GM12878 (cell line): ENCODE measurements around the gene EIF2A. TPM values are rescaled to one million over a fixed set of nuclear protein-coding genes. Genes with fewer than 3 reads are reported as not detected.

Experiments used
- ATAC-seq: fragments of 200-7000 bp; cut with Tn5 transposase; 3 replicates; pipeline ENCODE4 v1.9.1; 2020; ENCODE audit warnings: mild to moderate bottlenecking, moderate library complexity
- BruUV-seq: library from RNA; stranded (reverse); fragments of 400-500 nt; replicated peaks from 2 replicates; lab custom pipeline; 2021; lab: Mats Ljungman, UMichigan
- CTCF ChIA-PET: fragments of 300-600 bp; sonication (Branson Sonifier 250); formaldehyde crosslinking; extraction: SDS; loops from one replicate; lab custom pipeline; 2021; ENCODE audit warnings: inconsistent platforms; lab: Yijun Ruan, JAX
- POLR2A ChIA-PET: fragments of 350-600 bp; formaldehyde crosslinking; extraction: SDS; loops from one replicate; lab custom pipeline; 2021; ENCODE audit warnings: inconsistent platforms; lab: Charles Lee
- RAD21 ChIA-PET: fragments of 300-600 bp; sonication (Branson Sonifier 250); formaldehyde crosslinking; loops from one replicate; lab custom pipeline; 2023; ENCODE audit warnings: antibody characterized with exemption; ENCODE audit not compliant: unreplicated experiment; lab: Charles Lee
- SMC1A ChIA-PET: fragments of 300-600 bp; sonication (Branson Sonifier 250); formaldehyde crosslinking; loops from one replicate; lab custom pipeline; 2023; ENCODE audit not compliant: unreplicated experiment, uncharacterized antibody; lab: Charles Lee
- DNase-seq: peaks from one replicate; pipeline ENCODE4 v3.0.0-alpha.2; 2011; ENCODE audit warnings: low read depth, low spot score
- FAIRE-seq: peaks from 3 replicates; lab custom pipeline; 2011; peaks lifted over from hg19 to GRCh38; lab: Jason Lieb, UNC
- H2AFZ ChIP-seq: 2 replicates; pipeline ENCODE4 v1.6.0; 2011; ENCODE audit warnings: low read depth, low read length, control low read depth; ENCODE audit not compliant: control insufficient read depth
- H3K27ac ChIP-seq: 2 replicates; pipeline ENCODE4 v1.5.1; 2011; ENCODE audit warnings: control low read depth; ENCODE audit not compliant: control insufficient read depth, insufficient read depth
- H3K27me3 ChIP-seq, 2 experiments: replicated peaks in 1 of 2; 2 replicates each; pipeline versions ENCODE4 v1.6.0 to v1.6.1; 2011; ENCODE audit warnings: low read length in 1 of 2; ENCODE audit not compliant: control insufficient read depth in 2 of 2, insufficient read depth in 2 of 2
- H3K36me3 ChIP-seq, 2 experiments: 2 replicates each; pipeline ENCODE4 v1.5.1; 2011; ENCODE audit warnings: low read length in 1 of 2; ENCODE audit not compliant: control insufficient read depth in 2 of 2, insufficient read depth in 2 of 2
- H3K4me1 ChIP-seq: 2 replicates; pipeline ENCODE4 v1.6.1; 2011; ENCODE audit warnings: mild to moderate bottlenecking, low read length, moderate library complexity, mixed read lengths; ENCODE audit not compliant: control insufficient read depth, insufficient read depth
- H3K4me2 ChIP-seq: 2 replicates; pipeline ENCODE4 v1.6.0; 2011; ENCODE audit warnings: control low read depth; ENCODE audit not compliant: control insufficient read depth, insufficient read depth
- H3K4me3 ChIP-seq: fragments of 200-600 bp; sonication (generic); 2 replicates; pipeline ENCODE4 v1.5.1; 2016
- H3K79me2 ChIP-seq: 2 replicates; pipeline ENCODE4 v1.6.0; 2011; ENCODE audit warnings: low read length; ENCODE audit not compliant: control insufficient read depth, insufficient read depth
- H3K9ac ChIP-seq: 2 replicates; pipeline ENCODE4 v1.8.0; 2011; ENCODE audit warnings: low read length, control low read depth, mixed read lengths; ENCODE audit not compliant: control insufficient read depth, insufficient read depth
- H3K9me3 ChIP-seq: replicated peaks from 3 replicates; pipeline ENCODE4 v1.5.1; 2011; ENCODE audit warnings: mild to moderate bottlenecking, low read length; ENCODE audit not compliant: control insufficient read depth, insufficient read depth
- H4K20me1 ChIP-seq: 2 replicates; pipeline ENCODE4 v1.6.0; 2011; ENCODE audit not compliant: control insufficient read depth, insufficient read depth
- BCL3 ChIP-seq: IDR thresholded peaks from 2 replicates; pipeline ENCODE4 v1.6.1; 2011; ENCODE audit warnings: borderline replicate concordance, low read depth, mild to moderate bottlenecking, moderate library complexity, low read length; ENCODE audit not compliant: insufficient read depth, poor library complexity, severe bottlenecking
- ETV6 ChIP-seq, 2 experiments: fragments of 450-650 bp in 1 of 2; IDR thresholded peaks in 1 of 2; conservative IDR thresholded peaks in 1 of 2; 2 replicates each; pipeline ENCODE4 v1.6.1; 2014; ENCODE audit warnings: antibody characterized with exemption in 1 of 2, borderline replicate concordance in 1 of 2, low read depth in 1 of 2, mild to moderate bottlenecking in 1 of 2, moderate library complexity in 1 of 2
- FOXM1 ChIP-seq: IDR thresholded peaks from 2 replicates; pipeline ENCODE4 v1.6.1; 2012; ENCODE audit warnings: low read depth, mild to moderate bottlenecking, inconsistent platforms, low read length, moderate library complexity
- NFYA ChIP-seq: IDR thresholded peaks from 2 replicates; pipeline ENCODE4 v1.6.1; 2011; ENCODE audit warnings: low read depth, mild to moderate bottlenecking, low read length, improper control_type of control experiment, borderline replicate concordance
- RB1 ChIP-seq: fragments of 450-650 bp; formaldehyde crosslinking; IDR thresholded peaks from 2 replicates; pipeline ENCODE4 v1.6.1; 2017; ENCODE audit warnings: mild to moderate bottlenecking, borderline replicate concordance
- SUZ12 ChIP-seq: fragments of 200-600 bp; sonication (generic); IDR thresholded peaks from one replicate; pipeline ENCODE4 v1.6.1; 2018; ENCODE audit warnings: antibody characterized with exemption, mild to moderate bottlenecking; ENCODE audit not compliant: unreplicated experiment
- TARDBP ChIP-seq: IDR thresholded peaks from 2 replicates; pipeline ENCODE4 v1.6.1; 2016; ENCODE audit warnings: borderline replicate concordance
- WGBS: methylation state at CpG from one replicate; pipeline ENCODE4 v1.1.6; 2016; ENCODE audit warnings: low lambda C conversion rate; ENCODE audit not compliant: insufficient replicate concordance, insufficient coverage; ENCODE audit errors: missing lambda C conversion rate; 5-methylcytosine and 5-hydroxymethylcytosine counted together
- in situ Hi-C: fragments of 300-500 bp; cut with MboI; formaldehyde crosslinking; loops from 9 replicates; pipeline ENCODE4 v1.14.3; 2018; ENCODE audit warnings: mixed read lengths
- intact Hi-C: fragments of 100-400 bp; cut with micrococcal nuclease; formaldehyde crosslinking; loops from one replicate; pipeline ENCODE4 v1.14.2; 2022; ENCODE audit not compliant: unreplicated experiment
- polyA plus RNA-seq, 11 experiments: library from polyadenylated mRNA; depleted of rRNA in 4 of 11; unstranded in 6 of 11; stranded (reverse) in 5 of 11; fragments of >200 nt; fragmentation: Nextera tagmentation in 4 of 11; fragmentation: Illumina TruSeq in 1 of 11; extraction: Ambion mirVana in 4 of 11; extraction: Trizol in 1 of 11; gene quantifications; 1 replicate in 1 of 11; 2 replicates in 10 of 11; pipeline versions ENCODE4 v1.2.1 to v1.2.3, GENCODE V29; 2011 to 2016; ENCODE audit warnings: inconsistent platforms in 2 of 11, missing spikeins in 2 of 11, low read depth in 1 of 11
- total RNA-seq, 4 experiments: library from RNA; depleted of rRNA in 3 of 4; stranded (reverse); fragments of >200 nt in 3 of 4; fragmentation: Illumina TruSeq in 1 of 4; extraction: Trizol in 1 of 4; gene quantifications; 2 replicates each; pipeline versions ENCODE4 v1.2.1 to v1.2.3, GENCODE V29; 2013 to 2021

EIF2A gene
- total and polyA plus RNA-seq, 10 of the 15 experiments (the other 5 are each of a cell fraction or from before 2014, with no cell fraction given) = 85.4 to 211 (median 136) TPM

DNA sequence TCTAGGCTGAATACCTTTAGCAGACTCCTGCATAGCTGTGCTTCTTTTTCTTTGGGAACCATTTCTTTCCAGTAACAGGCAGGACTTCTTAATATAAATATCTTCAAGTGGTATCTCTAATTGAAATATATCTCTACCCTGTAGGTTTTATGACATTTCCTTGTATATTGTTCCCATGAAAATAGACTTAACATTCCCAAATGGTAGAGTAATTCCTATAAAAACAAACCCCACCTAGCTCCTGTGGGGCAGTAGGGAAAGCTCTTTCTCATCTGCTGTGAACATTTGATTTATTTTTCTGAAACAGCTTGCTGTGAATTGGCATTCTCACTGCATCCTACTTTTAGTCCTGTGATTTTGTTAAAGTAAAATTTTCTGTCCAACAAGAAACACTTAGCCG is 77.4 kb downstream of the EIF2A start:
- in situ Hi-C loops = no loop called here
- H3K27ac ChIP-seq = no peak overlapping the region
- no peaks in the 10 kb centered on the region for H3K9me3 ChIP-seq
- H3K4me1 ChIP-seq = no peaks in the 10 kb centered on the region
- FAIRE-seq (no peak), DNase-seq (no peak), ATAC-seq (no peak)
- no peaks in the 10 kb centered on the region for H3K27me3 ChIP-seq
- ChIA-PET RAD21 (interaction anchor here (0.8 kb wide), 1 partner anchor 80 kb away, joined by 3 read pairs; the partner anchor contains the start of gene ERICH6), SMC1A (interaction anchor here (1.3 kb wide), 1 partner anchor 14 kb away, joined by 4 read pairs; no protein-coding TSS in a partner anchor), CTCF (interaction anchor here (1.1 kb wide), 1 partner anchor 35 kb away, joined by 3 read pairs; no protein-coding TSS in a partner anchor), POLR2A (interaction anchor here (1.9 kb wide), 1 partner anchor 14 kb away, joined by 4 read pairs; no protein-coding TSS in a partner anchor)
- peaks cover 4 to 12% of the 10 kb centered on the region in 2 experiments; a peak in 2 of 4 replicates for H3K36me3 ChIP-seq
- no peak overlapping the region for H2AFZ ChIP-seq
- no peak overlapping the region for H3K4me3 ChIP-seq
- H3K4me2 ChIP-seq = no peak overlapping the region
- H3K79me2 ChIP-seq = peaks cover 34% of the 10 kb centered on the region
- intact Hi-C loops = no loop called here
- H3K9ac ChIP-seq = no peak overlapping the region
- no peak for TF ChIP-seq FOXM1
- TF ChIP-seq ETV6 (conservative IDR thresholded peaks at IDR 0.05 in 1 of 2, IDR thresholded peaks at IDR 0.05 in 1 of 2; ENCODE audit: borderline replicate concordance in 1 of 2, low read depth in 1 of 2) = no peak
- no peak for TF ChIP-seq RB1
- no peak for TF ChIP-seq NFYA
- TF ChIP-seq SUZ12 = no peak
- no peak for TF ChIP-seq BCL3
- no peak for TF ChIP-seq TARDBP
- no TSS peak for BruUV-seq
- no peaks in the 10 kb centered on the region for H4K20me1 ChIP-seq
- WGBS = 100% methylated on average over 1 of the region's 1 CpG
